GM11168 (cell line): ENCODE measurements around the gene PRODH2.

Experiments
- in situ Hi-C: fragments of 300-500 bp; cut with MboI; formaldehyde crosslinking; loops from one replicate; pipeline ENCODE4 v1.12.0; 2022; ENCODE audit warnings: low sequenced_read_pairs; ENCODE audit not compliant: unreplicated experiment

PRODH2 gene

GRCh38 chr19:35812220-35813042, at the start of gene PRODH2:
TSS of gene PRODH2 (minus strand) at chr19:35812845. CDS start at chr19:35812805, 40 bp downstream.
- in situ Hi-C loops: no loop called here

- in situ Hi-C loops: no loop called here
Measured at GRCh38 chr19:35861640-35862160, 49.1 kb upstream of the PRODH2 start.

- in situ Hi-C loops: no loop called here
Measured at GRCh38 chr19:35860818-35861639, 48.4 kb upstream of the PRODH2 start.

DNA sequence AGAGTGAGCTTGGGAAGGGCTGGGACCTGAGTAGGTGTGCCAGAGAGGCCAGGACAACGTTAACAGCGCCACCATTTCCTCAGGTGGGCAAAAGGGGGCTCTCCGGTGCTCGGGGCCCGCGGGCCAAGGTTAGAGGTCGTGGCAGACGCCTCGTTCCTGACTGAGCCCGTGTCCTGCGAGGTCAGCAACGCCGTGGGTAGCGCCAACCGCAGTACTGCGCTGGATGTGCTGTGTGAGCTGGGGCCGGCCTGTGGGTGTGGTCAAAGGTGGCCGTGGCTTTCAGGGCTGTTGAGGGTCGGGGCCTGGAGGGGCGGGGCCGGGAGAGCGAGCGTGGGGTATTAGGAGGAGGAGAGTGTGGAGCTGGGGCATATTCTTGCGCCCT, 47.8 kb upstream of the PRODH2 start:
- in situ Hi-C loops: no loop called here

DNA sequence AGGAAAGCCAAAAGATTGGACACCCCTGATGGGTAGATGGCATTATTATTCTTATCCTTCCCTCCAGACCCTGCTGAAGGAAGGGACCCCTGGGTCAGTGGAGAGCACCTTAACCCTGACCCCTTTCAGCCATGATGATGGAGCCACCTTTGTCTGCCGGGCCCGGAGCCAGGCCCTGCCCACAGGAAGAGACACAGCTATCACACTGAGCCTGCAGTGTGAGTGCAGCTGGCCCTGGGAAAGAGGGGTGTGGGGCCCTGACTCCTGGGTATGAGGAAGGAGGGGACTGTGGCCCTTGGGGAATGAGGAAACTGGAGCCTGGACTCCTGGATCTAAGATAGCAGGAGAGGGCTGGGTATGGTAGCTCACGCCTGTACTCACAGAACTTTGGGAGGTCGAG, 46.8 kb upstream of the PRODH2 start:
- in situ Hi-C loops: no loop called here

DNA sequence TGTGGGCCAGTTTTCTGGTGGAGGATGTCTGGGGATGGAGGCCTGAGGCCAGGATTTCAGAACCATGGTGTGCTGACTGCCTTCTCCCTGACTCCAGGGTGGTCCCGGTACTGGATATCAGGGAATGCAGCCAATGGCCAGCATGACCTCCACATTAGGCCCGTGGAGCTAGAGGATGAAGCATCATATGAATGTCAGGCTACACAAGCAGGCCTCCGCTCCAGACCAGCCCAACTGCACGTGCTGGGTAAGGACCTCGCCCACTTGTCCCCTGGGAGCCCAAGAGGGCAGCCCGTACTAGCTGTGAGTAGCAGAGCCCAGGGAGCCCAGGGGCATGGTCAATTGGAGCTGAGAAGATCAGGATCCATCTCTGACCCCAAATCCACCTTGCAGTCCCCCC, 45.7 kb upstream of the PRODH2 start:
- in situ Hi-C loops: no loop called here

GRCh38 chr19:35856546-35857149, 44.0 kb upstream of the PRODH2 start, which contains the start of gene KIRREL2:
TSS of gene KIRREL2 (plus strand) at chr19:35856911. CDS start at chr19:35857120, 209 bp downstream.
- in situ Hi-C loops: no loop called here

- in situ Hi-C loops: no loop called here
Measured at GRCh38 chr19:35853038-35853756, 40.6 kb upstream of the PRODH2 start.

DNA sequence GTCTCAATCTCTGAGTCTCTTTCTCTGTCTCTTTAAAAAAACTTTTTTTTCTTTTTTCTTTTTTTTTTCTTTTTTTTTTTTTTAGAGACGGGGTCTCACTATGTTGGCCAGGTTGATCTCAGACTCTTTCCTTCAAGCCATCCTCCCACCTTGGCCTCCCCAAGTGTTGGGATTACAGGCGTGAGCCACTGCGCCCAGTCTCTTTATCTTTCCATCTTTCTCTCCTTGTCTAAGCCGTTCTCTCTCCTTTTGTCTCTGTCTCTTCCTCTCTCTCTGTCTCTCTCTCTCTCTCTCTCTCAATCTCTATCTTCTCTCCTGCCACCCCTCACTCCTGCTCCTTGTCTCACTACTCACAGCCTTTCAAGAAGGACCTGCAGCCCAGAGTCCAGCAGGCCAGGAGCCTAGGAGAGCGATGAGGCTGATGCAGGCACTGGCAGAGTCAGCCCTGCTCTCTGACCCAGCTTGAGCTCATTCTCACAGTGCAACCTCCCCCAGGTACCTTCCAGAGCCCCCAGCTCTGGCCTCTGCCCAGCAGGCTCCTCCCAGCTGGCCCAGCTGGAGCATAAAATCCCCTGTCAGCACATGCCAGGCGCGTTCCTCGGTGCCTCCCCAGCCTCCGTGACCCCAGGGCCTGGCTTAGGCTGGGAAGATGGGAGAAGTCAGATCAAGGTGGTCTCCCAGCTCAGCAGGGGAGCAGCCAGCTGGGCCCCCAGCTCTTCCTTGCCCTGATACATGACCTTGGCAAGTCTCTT, 39.6 kb upstream of the PRODH2 start, which contains the start of gene NPHS1:
NPHS1 (minus strand) TSS at position 476 of the 752 bp plus-strand sequence. CDS start 667 bp downstream, outside the sequence.
- in situ Hi-C loops: no loop called here

DNA sequence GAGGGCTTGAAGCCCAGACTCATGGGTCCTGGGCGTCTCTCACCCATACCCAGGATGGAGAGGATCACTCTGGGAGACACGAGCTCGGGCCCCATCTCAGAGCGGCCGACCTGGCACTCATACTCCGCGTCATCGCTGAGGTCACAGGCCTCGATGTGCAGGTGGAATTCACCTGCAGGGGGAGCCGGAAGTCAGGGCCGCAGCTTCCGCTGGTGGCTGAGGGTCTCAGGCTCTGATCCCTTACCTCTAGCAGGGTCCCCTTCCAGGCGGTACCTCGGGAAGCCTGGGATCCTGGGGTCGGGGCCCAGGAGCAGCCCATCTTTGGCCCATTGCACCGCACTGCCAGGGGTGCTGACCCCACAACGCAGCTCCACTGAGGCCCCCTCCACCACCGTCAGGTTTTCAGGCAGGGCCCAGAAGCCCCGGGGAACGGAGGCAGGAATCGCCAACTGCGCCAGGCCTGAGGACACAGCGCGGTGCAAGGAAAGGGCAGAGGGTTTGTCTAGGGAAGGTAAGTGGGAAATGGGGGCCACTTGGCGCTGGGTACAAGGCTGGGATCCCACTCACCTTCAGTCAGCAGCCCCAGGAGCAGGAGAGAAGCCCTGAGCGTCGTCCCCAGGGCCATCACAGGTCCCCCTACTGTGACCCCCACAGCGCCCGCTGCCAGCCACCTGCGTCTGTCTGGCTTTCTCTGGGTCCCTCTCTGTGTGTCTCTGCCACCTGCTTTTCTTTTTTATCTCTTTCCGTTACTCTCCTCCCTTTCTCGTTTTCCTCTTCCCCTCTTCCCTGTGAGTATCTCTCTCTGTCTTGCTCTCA, 38.8 kb upstream of the PRODH2 start:
- in situ Hi-C loops: no loop called here

DNA sequence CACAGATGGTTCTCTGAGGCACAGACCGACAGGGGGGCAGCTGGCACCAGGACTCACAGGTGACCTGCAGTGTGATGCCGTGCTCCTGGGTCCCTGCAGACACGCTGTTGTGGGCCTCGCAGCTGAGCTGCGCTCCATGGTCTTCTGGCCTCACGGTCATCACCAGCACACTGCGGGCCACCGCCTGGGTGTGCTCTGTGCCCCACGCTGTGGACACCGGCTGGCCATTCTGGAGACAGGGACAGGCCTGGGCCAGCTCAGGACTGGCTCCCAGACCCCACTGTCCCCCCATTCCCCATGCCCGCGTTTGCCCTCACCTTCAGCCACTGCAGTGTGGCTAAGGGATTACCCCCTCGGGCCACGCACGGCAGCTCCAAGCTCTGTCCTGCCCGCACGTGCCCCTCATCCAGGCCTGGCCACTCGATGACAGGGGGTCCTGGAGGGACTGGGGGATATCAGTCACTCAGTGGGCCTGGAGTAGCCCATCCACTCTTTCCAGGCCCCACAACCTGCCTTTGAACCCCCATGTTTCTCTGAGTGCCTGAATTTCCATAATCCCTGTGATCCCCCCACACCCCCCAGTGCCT, 36.4 kb upstream of the PRODH2 start:
- in situ Hi-C loops: no loop called here

DNA sequence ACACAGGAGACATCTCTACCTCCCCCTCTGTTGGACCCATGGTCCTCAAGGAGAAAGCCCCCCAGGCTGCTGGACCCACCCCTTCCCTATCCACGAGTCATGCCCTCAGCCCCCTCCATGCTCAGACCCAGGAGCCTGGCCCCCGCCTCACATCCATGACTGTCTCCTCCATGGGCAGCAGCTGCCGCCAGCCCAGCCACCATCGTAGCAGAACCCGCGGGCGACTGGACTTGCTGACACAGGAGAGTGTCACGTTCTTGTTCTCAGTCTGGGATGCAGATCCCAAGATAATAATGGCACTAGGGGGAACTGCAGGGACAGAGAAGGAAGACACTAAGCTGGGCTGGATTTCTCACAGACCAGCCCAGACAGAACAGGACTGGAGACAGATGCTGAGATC, 35.8 kb upstream of the PRODH2 start:
- in situ Hi-C loops: no loop called here

GRCh38 chr19:35847911-35848310, 35.3 kb upstream of the PRODH2 start:
- in situ Hi-C loops: no loop called here

DNA sequence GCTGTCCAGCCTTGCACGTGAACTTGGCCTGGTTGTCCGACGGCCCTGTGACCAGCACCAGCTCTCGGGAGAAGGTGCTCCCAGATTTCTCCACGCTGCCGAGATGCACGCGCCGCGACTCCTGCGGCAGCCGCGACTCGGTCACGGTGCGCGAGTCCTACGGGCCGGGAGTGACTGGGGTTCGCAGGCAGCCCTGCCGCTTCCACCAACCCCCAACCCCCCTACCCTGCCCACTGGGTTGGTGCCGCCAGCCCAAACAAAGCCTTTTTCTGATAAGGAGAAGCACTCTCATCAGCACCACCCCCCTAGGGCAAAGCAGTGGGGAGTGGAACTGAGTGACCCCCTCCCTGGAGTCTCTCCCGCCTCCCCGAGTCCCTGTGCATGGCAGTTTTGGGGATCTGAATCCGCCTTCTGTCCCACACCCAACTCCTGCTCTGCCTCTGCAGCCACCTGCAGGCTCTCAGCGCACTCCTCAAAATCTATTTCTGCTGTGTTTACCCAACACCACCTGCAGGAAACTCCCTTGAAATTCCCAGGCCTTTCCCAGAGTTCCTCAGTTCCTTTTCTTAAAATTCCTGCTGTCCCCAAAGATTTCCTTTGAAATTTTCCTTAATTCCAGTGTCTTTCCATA, 33.5 kb upstream of the PRODH2 start:
- in situ Hi-C loops: no loop called here

DNA sequence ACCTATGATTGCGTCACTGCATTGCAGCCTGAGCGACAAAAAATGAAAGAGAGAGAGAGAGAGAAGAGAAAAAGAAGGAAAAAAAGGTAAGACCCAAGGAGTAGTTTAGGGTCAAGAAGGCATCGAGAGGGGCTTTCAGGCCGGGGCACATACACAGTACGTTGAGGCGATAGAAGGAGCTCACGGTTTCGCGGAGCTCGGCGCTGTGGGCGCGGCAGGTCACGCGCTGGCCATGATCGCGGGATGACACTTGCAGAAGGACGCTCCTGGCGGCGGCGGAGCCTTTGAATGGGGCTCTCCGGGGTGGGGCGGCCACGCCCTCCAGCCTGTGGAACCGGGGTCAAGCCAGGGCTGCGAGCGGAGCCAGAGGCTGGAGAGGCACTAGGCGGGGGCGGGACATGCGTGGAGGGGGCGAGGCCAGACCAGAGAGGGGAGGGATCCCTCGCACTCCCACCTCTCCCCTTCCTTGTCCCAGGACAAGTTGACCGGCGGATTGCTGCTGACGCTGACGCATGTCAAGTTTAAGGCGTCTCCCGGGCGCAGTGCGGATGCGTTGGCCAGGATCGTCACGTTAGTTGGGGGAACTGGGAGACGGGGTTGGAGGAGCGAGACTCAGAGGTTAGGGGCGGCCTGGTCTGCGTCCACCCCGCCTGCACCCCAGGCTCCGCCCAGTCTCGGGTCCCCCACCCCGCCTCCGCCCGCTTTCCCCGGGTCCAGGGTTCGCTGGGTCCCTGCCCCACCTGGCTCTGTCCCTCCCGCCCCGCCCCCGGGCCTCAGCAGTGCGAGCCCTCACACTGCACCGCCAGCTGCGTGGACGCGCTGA, 32.8 kb upstream of the PRODH2 start:
- in situ Hi-C loops: no loop called here

DNA sequence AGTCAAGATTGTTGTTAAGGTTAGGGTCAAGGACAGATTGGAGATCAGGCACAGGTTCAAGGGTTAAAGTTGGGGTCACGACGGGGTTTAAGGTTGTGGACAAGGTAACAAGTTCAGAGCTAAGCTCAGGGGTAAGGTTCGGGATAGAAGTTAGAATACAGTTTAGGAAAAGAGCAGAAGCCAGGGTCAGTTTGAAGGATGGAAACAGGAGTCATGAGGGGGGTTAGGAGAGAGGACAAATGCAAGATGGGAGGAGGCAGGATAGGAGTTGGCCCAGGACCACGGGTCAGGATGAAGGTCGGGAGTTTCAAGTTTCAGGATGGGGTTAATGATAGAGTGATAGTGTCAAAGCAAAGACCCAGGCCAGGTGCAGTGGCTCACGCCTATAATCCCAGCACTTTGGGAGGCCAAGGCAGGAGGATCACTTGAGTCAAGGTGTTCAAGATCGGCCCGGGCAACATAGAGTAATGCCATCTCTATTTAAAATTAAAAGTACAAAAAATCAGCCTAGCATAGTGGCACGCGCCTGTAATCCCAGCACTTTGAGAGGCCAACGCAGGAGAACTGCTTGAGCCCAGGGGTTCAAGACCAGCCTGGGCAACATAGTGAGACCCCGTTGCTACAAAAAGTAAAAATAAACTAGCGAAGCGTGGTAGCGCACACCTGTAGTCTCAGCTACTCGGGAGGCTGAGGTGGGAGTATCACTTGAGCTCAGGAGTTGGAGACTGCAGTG, 32.0 kb upstream of the PRODH2 start:
- in situ Hi-C loops: no loop called here
